CD14-positive monocyte (primary cell): Measurements from ENCODE around the gene FBXO34. TPM values are rescaled to one million over a fixed set of nuclear protein-coding genes. Genes with fewer than 3 reads are reported as not detected.
A peak's percentile ranks its signal among the peaks of the same experiment; 100 is the strongest.

Experiments used
- DNase-seq, 3 donors: peaks; one replicate each; pipeline ENCODE4 v3.0.0-alpha.2; 2011 to 2022
- H2AFZ ChIP-seq: 2 replicates; pipeline ENCODE4 v1.6.0; 2012; ENCODE audit warnings: mild to moderate bottlenecking, low read depth, low read length, inconsistent platforms; ENCODE audit not compliant: insufficient read depth, poor library complexity, severe bottlenecking
- H3K27ac ChIP-seq, 2 donors: 1 replicate in 1 of 2; 2 replicates in 1 of 2; pipeline ENCODE4 v1.5.1; 2012 to 2013; ENCODE audit warnings: low read length in 2 of 2, control low read depth in 1 of 2, inconsistent platforms in 1 of 2, low read depth in 1 of 2, mild to moderate bottlenecking in 1 of 2
- H3K27me3 ChIP-seq, 2 donors: one replicate each; pipeline versions ENCODE4 v1.6.0 to v1.6.1; 2011 to 2013; ENCODE audit warnings: low read length in 2 of 2; ENCODE audit not compliant: control insufficient read depth in 2 of 2, insufficient read depth in 2 of 2
- H3K36me3 ChIP-seq, 2 donors: replicated peaks in 1 of 2; 1 replicate in 1 of 2; 2 replicates in 1 of 2; pipeline versions ENCODE4 v1.5.1 to v1.6.1; 2012 to 2013; ENCODE audit warnings: low read length in 2 of 2, control low read depth in 1 of 2, inconsistent platforms in 1 of 2, mild to moderate bottlenecking in 1 of 2; ENCODE audit not compliant: insufficient read depth in 2 of 2, control insufficient read depth in 1 of 2
- H3K4me1 ChIP-seq, 2 donors: 1 replicate in 1 of 2; 2 replicates in 1 of 2; pipeline versions ENCODE4 v1.5.1 to v1.6.1; 2012 to 2013; ENCODE audit warnings: low read length in 2 of 2, control low read depth in 1 of 2, inconsistent platforms in 1 of 2, mild to moderate bottlenecking in 1 of 2, moderate library complexity in 1 of 2; ENCODE audit not compliant: insufficient read depth in 2 of 2, control insufficient read depth in 1 of 2
- H3K4me2 ChIP-seq: replicated peaks from 2 replicates; pipeline ENCODE3; 2012; ENCODE audit warnings: low read length, moderate library complexity, mild to moderate bottlenecking; ENCODE audit not compliant: poor library complexity, severe bottlenecking; ENCODE audit errors: extremely low read depth
- H3K4me3 ChIP-seq, 3 experiments: fragments of 200-600 bp in 1 of 3; sonication (generic) in 1 of 3; replicated peaks in 1 of 3; 1 replicate in 2 of 3; 2 replicates in 1 of 3; pipeline ENCODE4 v1.5.1; 2011 to 2013; ENCODE audit warnings: low read length in 3 of 3, mild to moderate bottlenecking in 3 of 3, control low read depth in 2 of 3, low read depth in 2 of 3, inconsistent platforms in 1 of 3, moderate library complexity in 1 of 3
- H3K79me2 ChIP-seq: 2 replicates; pipeline ENCODE4 v1.6.0; 2012; ENCODE audit warnings: mild to moderate bottlenecking, control low read depth, inconsistent platforms, low read length, moderate library complexity; ENCODE audit not compliant: insufficient read depth
- H3K9ac ChIP-seq: 2 replicates; pipeline ENCODE4 v1.6.0; 2017; ENCODE audit warnings: low read length, mild to moderate bottlenecking; ENCODE audit not compliant: insufficient read depth, poor library complexity, severe bottlenecking
- H3K9me3 ChIP-seq, 2 donors: replicated peaks in 1 of 2; 1 replicate in 1 of 2; 2 replicates in 1 of 2; pipeline versions ENCODE4 v1.5.1 to v1.6.1; 2012 to 2013; ENCODE audit warnings: low read length in 2 of 2, control low read depth in 1 of 2; ENCODE audit not compliant: control insufficient read depth in 1 of 2, insufficient read depth in 1 of 2
- H4K20me1 ChIP-seq: 2 replicates; pipeline ENCODE4 v1.6.0; 2012; ENCODE audit warnings: mild to moderate bottlenecking, low read length, control low read depth, moderate library complexity; ENCODE audit not compliant: insufficient read depth
- H3K27ac Mint-ChIP-seq, 7 donors: one replicate each; pipeline ENCODE4 v1.8.0; 2020; ENCODE audit warnings: mild to moderate bottlenecking in 7 of 7, mixed read lengths in 7 of 7, moderate library complexity in 6 of 7, inconsistent platforms in 2 of 7
- H3K27me3 Mint-ChIP-seq, 3 donors: one replicate each; pipeline ENCODE4 v1.8.0; 2021 to 2022; ENCODE audit warnings: low read depth in 3 of 3, mild to moderate bottlenecking in 3 of 3, mixed read lengths in 3 of 3, moderate library complexity in 3 of 3, inconsistent platforms in 1 of 3
- H3K36me3 Mint-ChIP-seq, 2 donors: one replicate each; pipeline ENCODE4 v1.8.0; 2020; ENCODE audit warnings: mixed read lengths in 2 of 2, inconsistent platforms in 1 of 2, mild to moderate bottlenecking in 1 of 2
- H3K4me1 Mint-ChIP-seq: one replicate; pipeline ENCODE4 v1.8.0; 2020; ENCODE audit warnings: mild to moderate bottlenecking, mixed read lengths
- H3K4me3 Mint-ChIP-seq, 2 donors: one replicate each; pipeline ENCODE4 v1.8.0; 2020; ENCODE audit warnings: mild to moderate bottlenecking in 2 of 2, mixed read lengths in 2 of 2, moderate library complexity in 1 of 2
- H3K9me3 Mint-ChIP-seq, 7 donors: one replicate each; pipeline ENCODE4 v1.8.0; 2020 to 2022; ENCODE audit warnings: mixed read lengths in 7 of 7, mild to moderate bottlenecking in 6 of 7, moderate library complexity in 6 of 7, inconsistent platforms in 2 of 7
- WGBS: methylation state at CpG from one replicate; pipeline ENCODE4 v1.1.5; 2013; ENCODE audit warnings: missing lambda C conversion rate; ENCODE audit not compliant: insufficient coverage; 5-methylcytosine and 5-hydroxymethylcytosine counted together
- intact Hi-C, 2 donors: fragments of 100-400 bp; cut with micrococcal nuclease; formaldehyde crosslinking; loops; one replicate each; pipeline versions ENCODE4 v1.15.0 to v1.15.1; 2023
- polyA plus RNA-seq, 3 donors: library from polyadenylated mRNA; depleted of rRNA in 1 of 3; unstranded in 2 of 3; stranded (reverse) in 1 of 3; fragments of 300-500 nt in 2 of 3; fragments of >200 nt in 1 of 3; fragmentation: Illumina TruSeq in 2 of 3; gene quantifications; 1 replicate in 2 of 3; 2 replicates in 1 of 3; pipeline ENCODE4 v1.2.3, GENCODE V29; 2012 to 2021
- small RNA-seq: library from RNA; depleted of rRNA; stranded (forward); fragments of <200 nt; gene quantifications from one replicate; pipeline ENCODE3, GENCODE V24; 2012; ENCODE audit warnings: low read depth; ENCODE audit not compliant: insufficient read length
- TF ChIP-seq, protein P1 (sequence below): fragments of 200-600 bp; IDR thresholded peaks from one replicate; pipeline ENCODE4 v1.8.0; 2022; ENCODE audit warnings: antibody characterized with exemption, mild to moderate bottlenecking

FBXO34 gene
- polyA plus RNA-seq, 3 donors = 10.3 to 18.1 (median 17.3) TPM

- no peak overlapping the region for H3K9ac ChIP-seq
- H3K36me3 ChIP-seq = peaks cover 13 to 25% of the 10 kb centered on the region in 2 donors
- peaks cover 12% of the 10 kb centered on the region for H3K4me1 Mint-ChIP-seq
- intact Hi-C loops = loop anchor here in 1 of 2 donors (10.0 kb wide), 1 partner anchor 125 kb away; the partner anchor contains the start of gene FBXO34
- H2AFZ ChIP-seq = no peak overlapping the region
- no peak overlapping the region for H3K4me3 ChIP-seq
- H3K9me3 ChIP-seq = no peaks in the 10 kb centered on the region
- no peak overlapping the region for H3K27ac ChIP-seq
- no peak overlapping the region for H3K4me3 Mint-ChIP-seq
- H3K27ac Mint-ChIP-seq = no peak overlapping the region
- no peaks in the 10 kb centered on the region for H3K27me3 ChIP-seq
- H3K4me1 ChIP-seq = no peaks in the 10 kb centered on the region
- no peak for DNase-seq
- no CpG with 5 or more reads among the region's 2 CpGs for WGBS
- peaks cover 49% of the 10 kb centered on the region for H4K20me1 ChIP-seq
- no peaks in the 10 kb centered on the region for H3K27me3 Mint-ChIP-seq
- TF ChIP-seq, protein P1, sequence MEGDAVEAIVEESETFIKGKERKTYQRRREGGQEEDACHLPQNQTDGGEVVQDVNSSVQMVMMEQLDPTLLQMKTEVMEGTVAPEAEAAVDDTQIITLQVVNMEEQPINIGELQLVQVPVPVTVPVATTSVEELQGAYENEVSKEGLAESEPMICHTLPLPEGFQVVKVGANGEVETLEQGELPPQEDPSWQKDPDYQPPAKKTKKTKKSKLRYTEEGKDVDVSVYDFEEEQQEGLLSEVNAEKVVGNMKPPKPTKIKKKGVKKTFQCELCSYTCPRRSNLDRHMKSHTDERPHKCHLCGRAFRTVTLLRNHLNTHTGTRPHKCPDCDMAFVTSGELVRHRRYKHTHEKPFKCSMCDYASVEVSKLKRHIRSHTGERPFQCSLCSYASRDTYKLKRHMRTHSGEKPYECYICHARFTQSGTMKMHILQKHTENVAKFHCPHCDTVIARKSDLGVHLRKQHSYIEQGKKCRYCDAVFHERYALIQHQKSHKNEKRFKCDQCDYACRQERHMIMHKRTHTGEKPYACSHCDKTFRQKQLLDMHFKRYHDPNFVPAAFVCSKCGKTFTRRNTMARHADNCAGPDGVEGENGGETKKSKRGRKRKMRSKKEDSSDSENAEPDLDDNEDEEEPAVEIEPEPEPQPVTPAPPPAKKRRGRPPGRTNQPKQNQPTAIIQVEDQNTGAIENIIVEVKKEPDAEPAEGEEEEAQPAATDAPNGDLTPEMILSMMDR = no peak
- peaks cover 20 to 22% of the 10 kb centered on the region in 2 donors for H3K36me3 Mint-ChIP-seq
- H3K9me3 Mint-ChIP-seq = no peaks in the 10 kb centered on the region
- H3K4me2 ChIP-seq = no peak overlapping the region
- peaks cover 43% of the 10 kb centered on the region for H3K79me2 ChIP-seq
These were observed 128.6 kb downstream of the FBXO34 start for GRCh38 chr14:55399852-55400251.

DNA sequence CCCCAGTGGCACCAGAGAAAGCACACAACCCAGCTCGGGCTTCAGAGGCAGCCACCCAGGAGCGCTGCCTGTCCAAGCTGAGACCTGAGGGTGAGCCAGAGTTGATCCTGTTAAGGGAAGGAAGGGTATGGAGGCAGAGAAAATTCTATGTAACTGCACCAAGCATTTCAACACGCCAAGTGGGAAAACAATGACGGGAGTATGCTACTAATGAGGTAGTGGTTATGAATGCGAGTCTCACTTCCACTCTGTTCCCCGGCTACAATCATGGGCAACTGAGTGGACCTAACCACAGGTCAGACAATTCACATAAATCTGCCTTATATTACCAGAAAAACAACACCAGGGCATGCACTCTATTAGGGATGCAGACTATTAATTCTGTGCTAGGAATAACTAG, 130.5 kb downstream of the FBXO34 start:
- H4K20me1 ChIP-seq = peaks cover 63% of the 10 kb centered on the region
- H3K27ac Mint-ChIP-seq = peak overlapping the region in 1 of 7 donors; percentile 16
- no peaks in the 10 kb centered on the region for H3K27me3 Mint-ChIP-seq
- no peak for DNase-seq
- no peak overlapping the region for H3K27ac ChIP-seq
- TF ChIP-seq, protein P1 = no peak
- intact Hi-C loops = loop anchor here in 1 of 2 donors (10.0 kb wide), 1 partner anchor 127 kb away; the partner anchor contains the start of gene FBXO34
- H2AFZ ChIP-seq = no peak overlapping the region
- no peak overlapping the region for H3K4me2 ChIP-seq
- H3K36me3 Mint-ChIP-seq = peaks cover 6 to 11% of the 10 kb centered on the region in 2 donors
- no peaks in the 10 kb centered on the region for H3K4me1 ChIP-seq
- peaks cover 2 to 6% of the 10 kb centered on the region in 2 donors for H3K36me3 ChIP-seq
- no peak overlapping the region for H3K9ac ChIP-seq
- H3K4me1 Mint-ChIP-seq = peaks cover 13% of the 10 kb centered on the region
- no peak overlapping the region for H3K4me3 ChIP-seq
- no peak overlapping the region for H3K4me3 Mint-ChIP-seq
- no peaks in the 10 kb centered on the region for H3K9me3 ChIP-seq
- H3K9me3 Mint-ChIP-seq = no peaks in the 10 kb centered on the region
- H3K27me3 ChIP-seq = no peaks in the 10 kb centered on the region
- H3K79me2 ChIP-seq = peaks cover 59% of the 10 kb centered on the region
- 100% methylated on average over 2 of the region's 6 CpGs for WGBS

Small RNA genes within 50 kb of the gene (small RNA-seq; reads per million reads assigned to genes)
- gene AL356801.1 = not detected

Other genes with a start within 250 kb of the FBXO34 start
- gene WDHD1, start 244.3 kb upstream of the FBXO34 start, polyA plus RNA-seq = under 1 TPM; 0.19 to 0.37 (median 0.30) TPM
- 1 to 10 TPM; 2.5 to 5.0 (median 3.0) TPM for gene SOCS4, start 244.2 kb upstream of the FBXO34 start, polyA plus RNA-seq
- 10 to 100 TPM; 44.8 to 89.8 (median 67.8) TPM for gene MAPK1IP1L, start 219.8 kb upstream of the FBXO34 start, polyA plus RNA-seq
- gene LGALS3, start 142.2 kb upstream of the FBXO34 start, polyA plus RNA-seq = 100 to 1,000 TPM; 266 to 878 (median 788) TPM
- gene DLGAP5, start 79.8 kb upstream of the FBXO34 start, polyA plus RNA-seq = under 1 TPM in 1 of 3 donors, not detected in 2; 0.23 TPM
- gene ATG14, start 140.4 kb downstream of the FBXO34 start, polyA plus RNA-seq = 1 to 10 TPM; 1.8 to 6.8 (median 3.3) TPM
- not detected for gene TBPL2, start 169.2 kb downstream of the FBXO34 start, polyA plus RNA-seq